Measurements from ENCODE around the gene MMP17.

MMP17 gene

DNA sequence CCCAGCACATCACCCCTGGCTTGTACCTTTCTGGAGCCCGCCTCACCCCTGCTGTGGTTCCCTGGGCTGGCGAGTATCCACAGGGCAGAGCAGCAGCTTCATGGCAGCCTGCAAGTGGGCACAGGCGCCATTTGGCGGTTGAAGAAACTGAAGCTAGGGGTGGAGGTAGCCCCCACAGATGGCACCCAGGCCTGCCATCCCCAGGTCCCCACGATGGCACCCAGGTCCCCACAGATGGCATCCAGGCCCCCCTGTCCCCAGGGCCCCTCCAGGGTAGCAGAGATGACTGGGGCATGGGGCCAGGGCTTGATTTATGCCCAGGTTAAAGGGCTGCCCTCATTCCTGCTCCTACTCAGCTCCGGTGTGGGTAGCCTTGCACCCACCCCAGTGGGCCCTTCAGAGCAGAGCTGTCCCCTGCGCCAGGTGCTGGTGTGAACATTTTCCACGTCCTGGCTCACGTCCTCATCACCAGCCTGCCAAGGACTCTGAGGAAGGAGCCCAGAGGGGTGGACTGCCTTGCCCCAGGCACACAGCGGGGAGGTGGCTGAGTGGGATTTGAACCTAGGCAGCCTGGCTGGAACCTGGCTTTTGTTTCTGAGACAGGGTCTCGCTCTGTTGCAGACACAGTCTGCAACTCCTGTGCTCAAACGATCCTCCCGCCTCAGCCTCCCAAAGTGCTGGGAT lies 8.7 kb downstream of the MMP17 start:
- DNase-seq (ENCODE audit: low read depth in 1 of 2, low spot score in 1 of 2) = no peak
- H3K27me3 ChIP-seq (ENCODE audit: insufficient read depth, poor library complexity, severe bottlenecking) = peaks cover 16% of the 10 kb centered on the region
- no peak overlapping the region for H3K4me3 ChIP-seq (replicated peaks; ENCODE audit: insufficient read depth, low read length)
- H3K27ac ChIP-seq (replicated peaks) = no peak overlapping the region
- TF ChIP-seq SPI1 (IDR thresholded peaks at IDR 0.05; ENCODE audit: borderline replicate concordance, low read depth) (no peak), POLR2AphosphoS5 (IDR thresholded peaks at IDR 0.05; ENCODE audit: low read depth) (no peak), GABPA (IDR thresholded peaks at IDR 0.05; ENCODE audit: low read depth) (no peak)
- TF ChIP-seq, protein P1, sequence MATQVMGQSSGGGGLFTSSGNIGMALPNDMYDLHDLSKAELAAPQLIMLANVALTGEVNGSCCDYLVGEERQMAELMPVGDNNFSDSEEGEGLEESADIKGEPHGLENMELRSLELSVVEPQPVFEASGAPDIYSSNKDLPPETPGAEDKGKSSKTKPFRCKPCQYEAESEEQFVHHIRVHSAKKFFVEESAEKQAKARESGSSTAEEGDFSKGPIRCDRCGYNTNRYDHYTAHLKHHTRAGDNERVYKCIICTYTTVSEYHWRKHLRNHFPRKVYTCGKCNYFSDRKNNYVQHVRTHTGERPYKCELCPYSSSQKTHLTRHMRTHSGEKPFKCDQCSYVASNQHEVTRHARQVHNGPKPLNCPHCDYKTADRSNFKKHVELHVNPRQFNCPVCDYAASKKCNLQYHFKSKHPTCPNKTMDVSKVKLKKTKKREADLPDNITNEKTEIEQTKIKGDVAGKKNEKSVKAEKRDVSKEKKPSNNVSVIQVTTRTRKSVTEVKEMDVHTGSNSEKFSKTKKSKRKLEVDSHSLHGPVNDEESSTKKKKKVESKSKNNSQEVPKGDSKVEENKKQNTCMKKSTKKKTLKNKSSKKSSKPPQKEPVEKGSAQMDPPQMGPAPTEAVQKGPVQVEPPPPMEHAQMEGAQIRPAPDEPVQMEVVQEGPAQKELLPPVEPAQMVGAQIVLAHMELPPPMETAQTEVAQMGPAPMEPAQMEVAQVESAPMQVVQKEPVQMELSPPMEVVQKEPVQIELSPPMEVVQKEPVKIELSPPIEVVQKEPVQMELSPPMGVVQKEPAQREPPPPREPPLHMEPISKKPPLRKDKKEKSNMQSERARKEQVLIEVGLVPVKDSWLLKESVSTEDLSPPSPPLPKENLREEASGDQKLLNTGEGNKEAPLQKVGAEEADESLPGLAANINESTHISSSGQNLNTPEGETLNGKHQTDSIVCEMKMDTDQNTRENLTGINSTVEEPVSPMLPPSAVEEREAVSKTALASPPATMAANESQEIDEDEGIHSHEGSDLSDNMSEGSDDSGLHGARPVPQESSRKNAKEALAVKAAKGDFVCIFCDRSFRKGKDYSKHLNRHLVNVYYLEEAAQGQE (IDR thresholded peaks at IDR 0.05; ENCODE audit: insufficient replicate concordance, low read depth) = no peak
- TF ChIP-seq, protein P2, sequence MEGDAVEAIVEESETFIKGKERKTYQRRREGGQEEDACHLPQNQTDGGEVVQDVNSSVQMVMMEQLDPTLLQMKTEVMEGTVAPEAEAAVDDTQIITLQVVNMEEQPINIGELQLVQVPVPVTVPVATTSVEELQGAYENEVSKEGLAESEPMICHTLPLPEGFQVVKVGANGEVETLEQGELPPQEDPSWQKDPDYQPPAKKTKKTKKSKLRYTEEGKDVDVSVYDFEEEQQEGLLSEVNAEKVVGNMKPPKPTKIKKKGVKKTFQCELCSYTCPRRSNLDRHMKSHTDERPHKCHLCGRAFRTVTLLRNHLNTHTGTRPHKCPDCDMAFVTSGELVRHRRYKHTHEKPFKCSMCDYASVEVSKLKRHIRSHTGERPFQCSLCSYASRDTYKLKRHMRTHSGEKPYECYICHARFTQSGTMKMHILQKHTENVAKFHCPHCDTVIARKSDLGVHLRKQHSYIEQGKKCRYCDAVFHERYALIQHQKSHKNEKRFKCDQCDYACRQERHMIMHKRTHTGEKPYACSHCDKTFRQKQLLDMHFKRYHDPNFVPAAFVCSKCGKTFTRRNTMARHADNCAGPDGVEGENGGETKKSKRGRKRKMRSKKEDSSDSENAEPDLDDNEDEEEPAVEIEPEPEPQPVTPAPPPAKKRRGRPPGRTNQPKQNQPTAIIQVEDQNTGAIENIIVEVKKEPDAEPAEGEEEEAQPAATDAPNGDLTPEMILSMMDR (IDR thresholded peaks at IDR 0.05; ENCODE audit: insufficient read depth, low read length) = no peak

DNA sequence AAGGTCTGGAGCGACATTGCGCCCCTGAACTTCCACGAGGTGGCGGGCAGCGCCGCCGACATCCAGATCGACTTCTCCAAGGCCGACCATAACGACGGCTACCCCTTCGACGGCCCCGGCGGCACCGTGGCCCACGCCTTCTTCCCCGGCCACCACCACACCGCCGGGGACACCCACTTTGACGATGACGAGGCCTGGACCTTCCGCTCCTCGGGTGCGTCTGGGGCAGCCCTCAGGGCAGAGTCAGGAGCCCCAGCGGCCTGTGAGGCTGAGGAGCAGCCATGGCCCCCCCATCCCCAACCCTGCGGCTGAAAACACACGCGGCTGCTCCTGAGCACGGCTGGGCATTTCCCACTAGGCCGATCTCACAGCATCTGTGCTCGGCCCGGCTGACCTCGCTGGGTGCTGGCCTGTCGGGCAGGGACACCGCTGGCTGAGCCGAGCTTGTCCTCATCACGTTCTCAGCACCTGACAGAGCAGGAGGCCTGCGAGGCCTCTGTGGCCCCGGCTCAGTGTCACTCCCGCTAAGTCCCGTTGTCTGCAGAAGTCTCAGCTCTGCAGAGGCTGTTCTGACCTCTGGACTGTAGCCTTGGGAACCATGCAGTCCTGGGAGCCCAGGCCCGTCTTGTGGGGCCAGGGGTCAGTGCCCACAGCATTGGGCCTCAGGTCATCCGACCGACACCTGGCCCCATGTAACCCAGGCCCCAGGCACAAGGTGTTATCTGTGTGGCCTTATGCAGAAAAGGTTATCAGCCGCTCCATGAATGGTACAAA lies 12.6 kb downstream of the MMP17 start:
- TF ChIP-seq POLR2AphosphoS5 (IDR thresholded peaks at IDR 0.05; ENCODE audit: low read depth) = no peak
- TF ChIP-seq, protein P2 (IDR thresholded peaks at IDR 0.05; ENCODE audit: insufficient read depth, low read length) = no peak
- TF ChIP-seq GABPA (IDR thresholded peaks at IDR 0.05; ENCODE audit: low read depth) = no peak
- TF ChIP-seq, protein P1 (IDR thresholded peaks at IDR 0.05; ENCODE audit: insufficient replicate concordance, low read depth) = no peak
- TF ChIP-seq SPI1 (IDR thresholded peaks at IDR 0.05; ENCODE audit: borderline replicate concordance, low read depth) = no peak
- Histone ChIP-seq H3K27me3 (ENCODE audit: insufficient read depth, poor library complexity, severe bottlenecking) (no peaks in the 10 kb centered on the region), H3K4me3 (replicated peaks; ENCODE audit: insufficient read depth, low read length) (no peak overlapping the region), H3K27ac (replicated peaks) (no peak overlapping the region)
- DNase-seq (ENCODE audit: low read depth in 1 of 2, low spot score in 1 of 2) = no peak

DNA sequence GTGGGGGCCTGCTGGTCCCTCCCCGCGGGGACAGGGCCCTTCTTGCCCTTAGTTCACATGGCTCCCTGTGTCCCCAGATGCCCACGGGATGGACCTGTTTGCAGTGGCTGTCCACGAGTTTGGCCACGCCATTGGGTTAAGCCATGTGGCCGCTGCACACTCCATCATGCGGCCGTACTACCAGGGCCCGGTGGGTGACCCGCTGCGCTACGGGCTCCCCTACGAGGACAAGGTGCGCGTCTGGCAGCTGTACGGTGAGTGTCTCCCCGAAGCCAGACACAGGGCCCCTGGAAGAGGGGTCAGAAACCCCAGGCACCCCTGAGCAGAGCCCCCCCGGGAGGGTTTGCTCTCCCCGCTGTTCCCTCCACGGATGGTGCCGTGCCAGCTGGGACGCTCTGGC lies 13.4 kb downstream of the MMP17 start:
- Histone ChIP-seq H3K4me3 (replicated peaks; ENCODE audit: insufficient read depth, low read length) (no peak overlapping the region), H3K27ac (replicated peaks) (no peak overlapping the region), H3K27me3 (ENCODE audit: insufficient read depth, poor library complexity, severe bottlenecking) (no peaks in the 10 kb centered on the region)
- DNase-seq (ENCODE audit: low read depth in 1 of 2, low spot score in 1 of 2) = no peak
- no peak for TF ChIP-seq SPI1 (IDR thresholded peaks at IDR 0.05; ENCODE audit: borderline replicate concordance, low read depth)

DNA sequence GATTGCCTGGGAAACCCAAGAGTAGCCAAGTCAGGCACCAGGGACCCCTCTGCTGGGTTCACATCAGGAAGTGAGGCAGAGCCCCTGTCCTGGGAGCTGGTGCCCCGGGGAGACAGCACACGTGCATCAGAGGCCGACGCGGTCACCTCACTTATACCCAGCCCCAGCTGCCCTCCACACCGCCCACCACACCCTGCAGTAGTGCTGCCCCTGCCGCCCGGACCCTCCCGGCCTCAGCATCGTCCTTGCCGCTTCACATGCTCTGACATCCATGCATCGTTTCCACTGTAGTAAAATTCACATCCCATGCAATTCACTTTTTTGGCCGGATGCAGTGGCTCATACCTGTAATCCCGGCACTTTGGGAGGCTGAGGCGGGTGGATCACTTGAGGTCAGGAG lies 14.0 kb downstream of the MMP17 start:
- no peak for DNase-seq (ENCODE audit: low read depth in 1 of 2, low spot score in 1 of 2)
- TF ChIP-seq, protein P2 (IDR thresholded peaks at IDR 0.05; ENCODE audit: insufficient read depth, low read length) = no peak
- TF ChIP-seq SPI1 (IDR thresholded peaks at IDR 0.05; ENCODE audit: borderline replicate concordance, low read depth) (no peak), POLR2AphosphoS5 (IDR thresholded peaks at IDR 0.05; ENCODE audit: low read depth) (no peak), GABPA (IDR thresholded peaks at IDR 0.05; ENCODE audit: low read depth) (no peak)
- TF ChIP-seq, protein P1 (IDR thresholded peaks at IDR 0.05; ENCODE audit: insufficient replicate concordance, low read depth) = no peak
- no peak overlapping the region for H3K4me3 ChIP-seq (replicated peaks; ENCODE audit: insufficient read depth, low read length)

More for the DNA sequence above, 14.0 kb downstream of the MMP17 start:
- Histone ChIP-seq H3K27ac (replicated peaks) (no peak overlapping the region), H3K27me3 (ENCODE audit: insufficient read depth, poor library complexity, severe bottlenecking) (no peaks in the 10 kb centered on the region)

All from HL-60 (cell line).